Stimulated activated CD4-positive, alpha-beta T cell treated with anti-CD3 and anti-CD28 coated beads, Interleukin-12 subunit alpha, Interleukin-12 subunit beta, amount 100 ng/mL, for 48 hours (primary cell): ENCODE measurements around the gene F7.
"Not testable (repeated sequence)": the region's sequence is repeated elsewhere in the genome, so short reads cannot be mapped to it uniquely, and the experiment has no call there.

ENCODE experiments used
- DNase-seq, 3 donors: peaks; one replicate each; pipeline ENCODE4 v3.0.0-alpha.2; 2020; ENCODE audit warnings: low read depth in 2 of 3, low spot score in 1 of 3

The F7 gene

GRCh38 chr13:113152984-113153809, 47.6 kb downstream of the F7 start:
- no peak for DNase-seq

- DNase-seq = peak; percentile 34 to 48 (median 38)
These were observed 48.5 kb downstream of the F7 start for GRCh38 chr13:113153810-113154748.

- no peak for DNase-seq
These were observed 49.6 kb downstream of the F7 start for GRCh38 chr13:113155201-113155600.

- DNase-seq = no peak
These were observed 50.5 kb downstream of the F7 start for GRCh38 chr13:113155982-113156655.

- no peak for DNase-seq
These were observed 51.8 kb downstream of the F7 start for GRCh38 chr13:113157206-113157928.

- no peak for DNase-seq
These were observed 52.5 kb downstream of the F7 start, which contains the start of gene PROZ for GRCh38 chr13:113157929-113158747. Gene PROZ (plus strand): TSS chr13:113158648. CDS start chr13:113158661, 13 bp downstream.

- DNase-seq = no peak
These were observed 53.4 kb downstream of the F7 start for GRCh38 chr13:113158946-113159345.

- no peak for DNase-seq
These were observed 54.1 kb downstream of the F7 start for GRCh38 chr13:113159701-113160100.

GRCh38 chr13:113160983-113161382, 55.4 kb downstream of the F7 start:
- DNase-seq = no peak

- no peak for DNase-seq
These were observed 55.8 kb downstream of the F7 start for GRCh38 chr13:113161433-113161832.

GRCh38 chr13:113161975-113162374, 56.4 kb downstream of the F7 start:
- not testable (repeated sequence) for DNase-seq

GRCh38 chr13:113162783-113163685, 57.4 kb downstream of the F7 start:
- DNase-seq = no peak

GRCh38 chr13:113164492-113164891, 58.9 kb downstream of the F7 start:
- no peak for DNase-seq

- no peak for DNase-seq
These were observed 60.7 kb downstream of the F7 start for GRCh38 chr13:113166266-113166665.

GRCh38 chr13:113166681-113167080, 61.1 kb downstream of the F7 start:
- DNase-seq = no peak

GRCh38 chr13:113167155-113167554, 61.6 kb downstream of the F7 start:
- DNase-seq = no peak

- DNase-seq = no peak
These were observed 62.0 kb downstream of the F7 start for GRCh38 chr13:113167575-113167974.

- no peak for DNase-seq
These were observed 62.6 kb downstream of the F7 start for GRCh38 chr13:113168211-113168610.
